GF-D8 (cell line): Measurements from ENCODE around the gene CEND1.

ENCODE experiments used
- DNase-seq: peaks from one replicate; lab custom pipeline; 2025; lab: John Stamatoyannopoulos, UW

The CEND1 gene

DNA sequence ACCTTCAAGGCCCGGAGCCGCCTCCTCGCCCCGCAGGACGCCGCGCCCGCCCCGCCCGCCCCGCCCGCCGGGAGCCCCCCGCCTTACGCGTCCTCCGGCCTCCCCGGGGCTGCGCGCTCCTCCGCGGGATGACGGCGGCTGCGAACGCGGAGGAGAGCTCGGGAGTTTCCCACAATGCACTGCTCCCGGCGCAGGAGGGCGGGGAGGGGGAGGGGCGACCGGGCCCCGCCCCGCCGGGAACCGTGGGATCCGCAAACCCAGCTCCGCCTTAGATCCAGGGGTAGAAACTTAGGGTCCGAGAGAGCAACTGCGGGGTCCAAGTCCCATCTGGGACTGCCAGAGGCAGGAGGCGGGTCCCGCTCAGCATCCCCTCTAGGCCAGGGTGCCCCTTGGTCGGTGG lies at the start of gene CEND1:
Gene CEND1 (minus strand): TSS at position 148 of the 400 bp plus-strand sequence. CDS start 1,514 bp downstream, outside the sequence.
- no peak for DNase-seq

DNA sequence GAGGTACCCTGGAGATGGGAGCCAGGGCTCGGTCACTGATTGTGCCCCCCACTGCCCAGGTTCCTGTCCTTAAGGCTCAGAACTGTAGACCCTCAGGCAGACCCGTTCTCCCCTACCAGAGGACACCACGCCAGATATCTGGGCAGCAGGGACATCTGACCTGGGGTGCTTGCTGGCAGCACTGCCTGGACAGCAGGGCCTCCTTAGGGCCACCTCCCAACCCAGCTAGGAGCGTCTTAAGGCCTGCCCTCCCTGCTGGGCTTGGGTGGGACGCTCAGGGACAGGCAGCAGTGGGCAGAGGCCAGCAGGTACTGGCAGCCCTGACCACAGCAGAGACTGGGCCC lies 49.4 kb upstream of the CEND1 start:
- DNase-seq, result no peak

DNA sequence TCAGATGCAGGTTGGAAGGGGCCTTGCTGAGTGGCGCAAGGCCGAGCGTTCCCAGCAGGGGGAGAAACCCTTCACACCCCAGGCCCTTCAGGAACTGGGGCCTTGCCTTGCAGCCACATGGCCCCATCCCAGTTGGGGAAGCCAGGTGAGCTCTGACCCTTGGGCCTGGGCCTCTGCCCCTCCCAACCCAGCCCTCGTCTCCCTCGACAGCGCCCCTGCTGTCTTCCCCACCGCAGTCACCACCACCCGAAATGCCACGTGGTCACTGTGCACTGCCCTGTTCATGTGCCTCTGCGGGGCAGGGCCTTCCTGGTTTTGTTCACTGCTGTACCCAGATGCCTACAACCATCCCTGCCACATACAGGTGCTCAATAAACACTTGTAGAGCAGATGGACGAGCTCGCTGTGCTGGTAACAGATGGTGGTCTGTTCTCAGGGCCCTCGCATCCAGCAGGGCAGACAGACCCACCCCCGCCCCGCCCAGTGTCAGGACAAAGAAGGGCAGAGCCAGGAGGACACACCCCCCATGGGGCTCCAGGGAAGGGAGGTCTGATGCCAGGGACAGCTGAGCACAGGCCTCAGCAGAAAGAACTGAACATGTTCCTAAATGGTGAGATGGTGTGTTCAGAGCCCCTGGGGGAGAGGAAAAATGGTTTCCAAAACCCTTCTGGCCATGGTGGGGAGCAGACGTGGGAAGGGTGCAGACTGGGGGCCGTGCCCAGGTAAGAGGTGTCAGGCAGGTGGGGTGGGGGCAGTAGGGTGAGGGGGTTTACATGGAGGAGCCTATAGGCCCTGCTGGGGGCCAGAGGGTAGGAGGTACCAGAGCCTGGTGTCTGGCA lies 48.8 kb upstream of the CEND1 start:
- no peak for DNase-seq

DNA sequence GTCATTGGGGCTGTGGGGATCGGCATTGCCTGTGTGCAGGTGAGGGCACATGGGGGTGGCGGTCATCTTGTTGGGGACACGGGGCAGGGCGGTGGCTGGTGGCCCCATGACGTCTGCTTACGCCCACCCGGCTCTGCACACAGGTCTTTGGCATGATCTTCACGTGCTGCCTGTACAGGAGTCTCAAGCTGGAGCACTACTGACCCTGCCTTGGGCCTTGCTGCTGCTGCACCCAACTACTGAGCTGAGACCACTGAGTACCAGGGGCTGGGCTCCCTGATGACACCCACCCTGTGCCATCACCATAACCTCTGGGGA lies 48.1 kb upstream of the CEND1 start:
- DNase-seq, result no peak

DNA sequence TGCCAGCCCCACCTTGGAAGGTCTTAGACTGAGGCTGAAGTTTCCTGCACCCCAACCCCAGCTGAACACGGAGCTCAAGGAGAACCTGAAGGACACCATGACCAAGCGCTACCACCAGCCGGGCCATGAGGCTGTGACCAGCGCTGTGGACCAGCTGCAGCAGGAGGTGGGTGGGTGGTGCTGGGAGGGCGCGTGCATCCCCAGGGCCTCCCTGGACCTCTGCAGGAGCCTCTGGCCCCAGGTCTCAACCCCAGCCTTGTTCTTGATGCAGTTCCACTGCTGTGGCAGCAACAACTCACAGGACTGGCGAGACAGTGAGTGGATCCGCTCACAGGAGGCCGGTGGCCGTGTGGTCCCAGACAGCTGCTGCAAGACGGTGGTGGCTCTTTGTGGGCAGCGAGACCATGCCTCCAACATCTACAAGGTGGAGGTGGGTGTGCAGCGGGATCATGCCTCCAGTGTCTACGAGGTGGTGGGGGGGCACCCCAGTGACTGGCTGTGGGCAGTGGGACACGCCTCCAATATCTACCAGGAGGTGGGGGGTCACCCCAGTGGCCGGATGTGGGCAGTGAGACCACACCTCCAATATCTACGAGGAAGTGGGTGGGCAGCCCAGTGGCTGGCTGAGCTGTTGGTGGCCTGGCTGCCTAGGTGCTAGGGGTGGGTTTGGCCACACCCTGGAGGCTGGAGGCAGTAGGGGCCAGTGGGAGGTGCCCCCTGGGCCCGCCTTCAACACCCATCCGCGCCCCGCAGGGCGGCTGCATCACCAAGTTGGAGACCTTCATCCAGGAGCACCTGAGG lies 47.5 kb upstream of the CEND1 start:
- DNase-seq, result no peak

DNA sequence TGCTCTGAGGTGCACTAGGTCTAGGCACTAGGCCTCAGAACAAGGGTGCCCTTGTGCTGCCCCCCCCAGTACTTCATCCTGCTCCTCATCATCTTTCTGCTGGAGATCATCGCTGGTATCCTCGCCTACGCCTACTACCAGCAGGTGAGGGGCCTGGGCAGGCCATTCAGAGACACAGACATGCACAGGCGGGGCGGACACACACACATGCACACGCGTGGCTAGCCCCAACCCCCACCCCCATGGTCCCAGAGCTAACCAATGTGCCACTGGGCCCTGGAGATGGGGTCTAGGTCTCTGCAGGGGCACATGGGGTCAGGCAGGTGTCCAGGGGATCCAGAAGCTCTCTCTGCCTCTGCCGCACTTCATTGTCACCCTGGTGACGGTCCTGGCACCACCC lies 46.8 kb upstream of the CEND1 start:
- DNase-seq, result no peak

DNA sequence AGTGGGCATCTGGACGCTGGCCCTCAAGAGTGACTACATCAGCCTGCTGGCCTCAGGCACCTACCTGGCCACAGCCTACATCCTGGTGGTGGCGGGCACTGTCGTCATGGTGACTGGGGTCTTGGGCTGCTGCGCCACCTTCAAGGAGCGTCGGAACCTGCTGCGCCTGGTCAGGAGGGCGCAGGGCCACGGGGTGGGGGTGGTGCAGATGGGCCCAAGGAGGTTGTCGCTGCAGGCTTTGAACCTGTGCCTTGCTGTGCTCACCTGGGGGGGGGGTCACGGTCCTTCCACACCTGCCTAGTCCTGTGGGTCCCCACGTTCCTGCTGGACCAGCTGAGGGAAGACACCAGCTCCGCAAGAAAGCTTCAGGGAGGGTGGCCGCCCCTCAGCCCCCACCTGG lies 46.4 kb upstream of the CEND1 start:
- DNase-seq, result no peak

DNA sequence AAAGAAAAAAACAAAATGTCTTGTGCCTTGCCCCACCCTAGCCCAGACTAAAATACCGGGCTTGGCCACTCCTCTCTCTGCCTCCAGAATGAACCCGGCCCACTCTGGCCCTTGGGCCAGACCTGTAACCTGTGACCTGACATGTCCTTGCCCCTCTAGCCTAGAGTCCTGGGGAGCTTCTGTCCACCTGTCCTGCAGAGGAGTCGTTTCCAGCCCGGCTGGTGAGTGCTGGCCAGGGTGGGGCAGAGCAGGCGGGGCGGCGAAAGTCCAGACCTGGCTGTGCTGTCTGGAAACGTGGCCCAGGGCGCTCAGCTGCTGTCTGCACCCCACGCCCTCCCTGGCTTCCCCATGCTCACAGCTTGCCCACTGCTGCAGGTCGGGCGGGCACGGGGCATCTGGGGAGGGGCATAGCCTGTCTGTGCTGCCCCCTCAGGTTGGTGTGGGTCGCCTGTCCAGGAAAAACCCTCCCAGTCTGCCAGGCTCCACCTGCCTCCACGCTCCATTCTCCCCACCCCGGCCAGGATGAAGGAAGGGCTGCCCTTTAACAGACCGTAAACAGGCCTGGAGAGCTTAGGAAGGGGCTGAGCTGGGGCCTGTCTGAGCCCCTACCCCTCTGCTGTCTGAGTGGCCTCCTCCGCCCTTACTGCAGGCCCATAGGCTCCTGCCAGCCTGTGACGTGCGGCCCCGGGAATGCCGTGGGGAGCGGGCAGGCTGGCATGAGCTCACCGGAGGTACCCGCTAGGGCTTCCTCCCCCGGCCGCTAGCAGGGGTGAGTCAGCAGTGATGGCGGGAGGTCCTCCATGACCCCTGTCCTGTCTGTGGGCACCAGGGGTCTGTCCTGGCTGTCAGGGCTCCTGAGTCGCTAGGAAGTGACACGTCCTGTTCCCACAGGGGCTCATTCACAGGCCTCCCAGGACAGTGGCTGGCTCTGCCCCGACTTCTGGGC lies 44.8 kb upstream of the CEND1 start:
- no peak for DNase-seq

DNA sequence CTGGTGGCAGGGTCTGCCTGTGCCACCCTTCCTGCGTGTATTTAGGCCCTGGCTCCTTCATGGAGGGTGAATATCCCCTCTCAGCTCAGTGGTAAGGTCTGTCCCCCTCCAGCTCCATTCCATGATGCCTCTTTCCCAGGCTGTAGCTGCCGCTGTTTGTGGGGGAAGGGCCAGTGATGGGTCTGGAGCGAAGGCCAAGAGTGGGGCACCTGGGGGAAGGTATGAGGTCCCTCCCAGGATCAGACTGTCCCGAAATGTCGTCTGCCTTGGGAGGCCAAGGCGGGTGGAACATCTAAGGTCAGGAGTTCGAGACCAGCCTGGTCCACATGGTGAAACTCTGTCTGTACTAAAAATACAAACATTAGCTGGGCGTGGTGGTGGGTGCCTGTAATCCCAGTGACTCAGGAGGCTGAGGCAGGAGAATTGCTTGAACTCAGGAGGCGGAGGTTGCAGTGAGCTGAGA lies 44.0 kb upstream of the CEND1 start:
- DNase-seq, result no peak

DNA sequence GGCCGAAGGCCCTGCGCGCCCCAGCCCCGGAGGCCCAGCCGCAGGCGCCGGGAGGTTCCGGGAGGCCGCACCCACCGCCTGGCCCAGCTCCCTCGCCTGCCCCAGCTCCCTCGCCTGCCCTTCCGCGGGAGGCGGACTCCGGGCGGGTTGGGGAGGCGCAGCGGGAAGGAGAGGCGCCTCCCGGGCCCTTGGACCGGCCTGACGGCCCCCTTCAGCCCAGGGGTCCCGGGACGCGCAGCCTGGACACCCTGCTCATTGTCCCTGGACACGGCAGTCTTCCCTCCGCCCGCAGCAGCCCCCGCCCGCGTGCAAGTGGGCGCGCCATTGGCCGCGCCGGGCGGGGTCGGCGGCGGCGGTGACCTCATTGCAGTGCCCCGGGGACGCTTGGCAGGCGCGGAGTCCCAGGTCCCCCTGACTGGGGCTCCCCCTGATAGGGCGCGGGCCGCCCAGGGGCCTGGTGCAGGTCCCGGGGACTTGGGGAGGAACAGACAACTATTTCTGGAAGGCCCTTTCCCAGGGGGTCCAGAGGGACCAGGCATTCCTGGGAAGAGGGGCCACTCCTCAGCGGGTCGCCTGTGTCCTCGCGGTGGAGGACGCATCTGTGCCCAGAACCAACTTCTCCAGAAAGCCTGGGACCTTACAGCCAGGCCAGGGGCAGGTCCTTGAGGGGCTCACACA lies 43.4 kb upstream of the CEND1 start:
- no peak for DNase-seq

DNA sequence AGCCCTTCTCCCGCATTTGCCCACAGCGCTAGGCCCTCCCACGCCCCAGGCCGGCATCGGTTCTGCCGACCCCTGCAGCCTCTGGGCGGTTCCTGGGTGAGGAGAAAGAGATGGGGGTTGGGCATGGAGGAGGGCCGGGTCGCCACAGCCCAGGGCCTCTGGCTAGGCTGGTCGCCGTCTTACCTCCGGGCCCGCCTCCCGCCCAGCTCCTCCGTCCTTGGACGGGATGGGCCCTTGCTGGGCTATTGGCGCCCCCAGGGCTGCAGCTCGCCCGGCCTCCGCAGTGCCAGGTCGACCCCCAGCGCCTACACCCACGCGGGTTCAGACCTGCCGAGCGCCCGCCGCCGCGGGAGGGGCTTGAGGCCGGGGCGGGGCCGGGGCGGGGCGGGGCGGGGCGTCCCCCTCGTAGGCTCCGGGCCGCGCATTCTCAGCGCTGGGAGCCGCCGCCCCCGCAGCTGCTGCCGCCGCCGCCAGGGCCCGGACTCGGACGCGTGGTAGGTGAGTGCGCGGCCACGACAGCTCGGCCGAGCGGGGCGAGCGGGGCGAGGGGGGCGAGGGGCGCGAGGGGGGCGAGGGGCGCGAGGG lies 42.7 kb upstream of the CEND1 start, which contains the start of gene CD151:
Gene CD151 (plus strand): TSS at position 424 of the 585 bp plus-strand sequence. CDS start 3,118 bp downstream, outside the sequence.
- no peak for DNase-seq

DNA sequence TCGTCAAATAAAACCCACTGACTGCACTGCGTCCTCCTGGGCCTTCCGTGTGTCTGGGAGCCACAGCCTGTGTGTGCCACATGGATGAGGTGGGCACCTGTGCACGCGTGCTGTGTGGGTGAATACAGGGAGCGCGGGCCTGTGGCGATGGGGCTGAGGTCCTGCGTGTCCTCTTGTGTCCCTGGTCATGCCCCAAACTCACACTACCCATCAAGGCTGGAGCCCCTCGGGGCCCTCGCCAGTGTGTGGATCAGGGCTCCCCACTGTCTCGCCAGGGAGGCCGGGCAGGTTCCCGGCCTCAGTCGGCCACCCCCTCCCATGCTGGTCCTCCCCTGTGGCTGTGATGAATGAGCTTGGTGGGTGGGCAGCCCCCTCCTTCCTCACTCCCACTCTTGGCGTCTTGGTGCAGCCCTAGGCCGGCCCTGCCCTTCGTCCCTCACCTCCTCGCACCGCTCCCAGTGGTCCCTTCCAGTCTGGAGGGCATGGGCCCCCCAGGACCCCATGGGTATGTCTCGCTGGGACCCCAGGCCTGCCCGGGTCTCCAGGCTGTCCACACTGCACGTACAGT lies 42.2 kb upstream of the CEND1 start:
- DNase-seq, result no peak

DNA sequence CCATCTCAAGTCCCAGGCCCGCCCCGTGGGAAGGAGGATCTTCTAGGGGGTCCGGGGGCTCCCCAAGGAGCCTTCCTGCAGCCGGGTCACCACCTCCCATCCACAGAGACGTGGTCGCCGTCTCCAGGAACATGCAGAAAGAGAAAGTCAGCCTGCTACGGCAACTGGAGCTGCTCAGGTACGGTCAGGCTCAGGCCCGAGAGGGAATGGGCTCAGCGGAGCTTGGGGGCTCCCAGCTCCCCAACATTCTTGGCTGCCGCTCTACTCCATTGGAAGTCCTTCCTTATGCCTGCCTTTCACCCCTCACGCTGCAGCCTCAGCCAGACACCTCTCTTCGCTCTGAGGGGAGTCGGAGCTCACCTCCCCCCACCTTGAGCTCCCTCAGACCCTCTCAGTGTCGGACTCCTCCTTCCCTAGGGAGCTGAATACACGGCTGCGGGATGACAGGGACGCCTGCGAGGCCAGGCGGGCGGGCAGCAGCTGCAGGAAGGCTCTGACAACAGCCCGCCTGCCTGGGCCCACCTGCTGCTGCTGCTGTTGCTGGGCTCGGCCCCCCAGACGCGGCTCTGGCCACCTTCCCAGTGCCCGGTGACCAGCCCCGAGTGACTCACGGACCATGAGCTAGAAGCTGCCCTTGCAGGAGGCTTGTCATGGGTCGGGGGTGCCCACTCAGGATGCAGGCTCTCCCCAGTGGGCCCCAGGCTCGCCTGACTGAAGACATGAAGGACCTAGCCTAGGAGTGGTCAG lies 41.4 kb upstream of the CEND1 start:
- DNase-seq, result no peak

DNA sequence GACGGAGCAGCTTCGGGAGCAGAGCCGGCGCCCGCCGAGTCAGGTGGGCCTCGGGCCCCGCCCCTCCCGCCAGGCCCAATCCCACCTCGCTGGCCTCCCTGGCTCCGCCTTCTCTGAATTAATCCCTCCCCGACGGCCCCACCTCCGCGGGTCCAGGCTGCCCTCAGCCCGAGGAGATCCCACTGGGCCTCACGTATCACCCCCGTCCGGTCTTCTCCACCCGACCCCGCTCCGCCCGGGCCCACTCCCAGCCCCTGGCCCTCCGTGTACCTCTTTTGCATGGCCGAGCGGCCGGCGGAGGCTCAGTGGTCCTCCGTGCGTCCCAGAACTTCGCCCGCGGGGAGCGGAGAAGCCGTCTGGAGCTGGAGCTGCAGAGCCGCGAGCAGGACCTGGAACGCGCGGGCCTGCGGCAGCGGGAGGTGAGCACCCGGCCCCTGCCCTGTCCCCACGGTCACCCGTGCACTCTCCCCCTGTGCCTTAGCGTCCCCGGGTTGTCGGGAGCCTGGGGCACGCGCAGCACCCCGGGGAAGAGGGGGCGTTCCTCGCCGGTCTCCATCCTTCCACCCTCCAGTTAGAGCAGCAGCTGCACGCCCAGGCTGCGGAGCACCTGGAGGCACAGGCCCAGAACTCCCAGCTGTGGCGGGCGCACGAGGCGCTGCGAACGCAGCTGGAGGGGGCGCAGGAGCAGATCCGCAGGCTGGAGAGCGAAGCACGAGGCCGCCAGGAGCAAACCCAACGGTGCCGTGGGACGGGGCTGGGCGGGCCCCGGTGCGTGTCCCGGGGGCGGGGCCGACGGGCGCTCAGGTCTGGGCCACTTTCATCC lies 40.6 kb upstream of the CEND1 start:
- DNase-seq, result no peak

DNA sequence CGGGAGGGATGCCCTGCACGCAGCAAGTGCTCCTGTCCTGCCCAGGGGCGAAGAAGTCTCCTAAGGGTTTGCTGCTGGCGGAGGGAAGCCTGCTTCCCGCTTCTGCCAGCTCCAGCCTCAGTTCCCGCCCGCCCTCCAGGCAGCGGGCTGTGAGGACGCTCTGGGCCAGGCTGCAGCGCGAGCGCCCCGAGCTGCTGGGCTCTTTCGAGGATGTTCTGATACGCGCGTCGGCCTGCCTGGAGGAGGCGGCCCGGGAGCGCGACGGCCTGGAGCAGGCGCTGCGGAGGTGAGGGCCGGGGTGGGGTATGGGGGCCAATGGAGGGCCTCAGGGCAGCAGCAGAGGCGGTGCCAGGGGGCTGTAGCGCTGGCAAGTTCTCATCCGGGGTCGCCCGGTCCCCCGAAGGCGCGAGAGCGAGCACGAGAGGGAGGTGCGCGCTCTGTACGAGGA lies 40.0 kb upstream of the CEND1 start:
- DNase-seq, result no peak

DNA sequence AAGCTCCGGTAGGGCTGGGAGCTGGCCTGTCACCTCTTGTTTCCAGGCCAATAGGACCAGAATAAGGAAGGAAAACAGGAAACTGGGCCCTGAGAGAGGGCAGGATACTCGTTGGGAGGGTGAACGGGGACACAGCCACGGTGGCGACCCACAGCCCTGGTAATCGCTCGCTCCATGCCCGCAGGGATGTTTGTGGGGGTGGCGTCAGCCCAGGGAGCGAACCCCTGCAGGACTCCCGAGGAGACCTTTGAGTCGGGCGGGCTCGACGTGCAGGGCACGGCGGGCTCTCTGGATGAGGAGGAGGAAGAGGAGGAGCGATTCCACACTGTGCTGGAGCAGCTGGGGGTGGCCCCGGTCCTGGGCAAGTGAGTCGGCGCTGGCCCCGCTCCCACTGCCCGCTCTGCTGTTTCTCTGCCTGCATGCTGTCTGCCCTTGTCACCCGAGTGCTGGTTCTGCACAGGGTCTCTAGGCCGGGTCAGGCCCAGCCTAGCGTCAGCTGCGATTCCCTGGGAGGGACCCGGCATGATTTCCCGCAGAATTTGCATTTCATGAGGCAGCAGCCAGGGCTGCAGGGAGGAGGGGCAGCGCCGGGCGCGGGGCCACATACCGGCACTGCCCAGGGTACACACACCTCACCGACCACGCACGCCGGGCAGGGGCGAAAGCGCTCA lies 39.4 kb upstream of the CEND1 start:
- DNase-seq, result peak; percentile 7

DNA sequence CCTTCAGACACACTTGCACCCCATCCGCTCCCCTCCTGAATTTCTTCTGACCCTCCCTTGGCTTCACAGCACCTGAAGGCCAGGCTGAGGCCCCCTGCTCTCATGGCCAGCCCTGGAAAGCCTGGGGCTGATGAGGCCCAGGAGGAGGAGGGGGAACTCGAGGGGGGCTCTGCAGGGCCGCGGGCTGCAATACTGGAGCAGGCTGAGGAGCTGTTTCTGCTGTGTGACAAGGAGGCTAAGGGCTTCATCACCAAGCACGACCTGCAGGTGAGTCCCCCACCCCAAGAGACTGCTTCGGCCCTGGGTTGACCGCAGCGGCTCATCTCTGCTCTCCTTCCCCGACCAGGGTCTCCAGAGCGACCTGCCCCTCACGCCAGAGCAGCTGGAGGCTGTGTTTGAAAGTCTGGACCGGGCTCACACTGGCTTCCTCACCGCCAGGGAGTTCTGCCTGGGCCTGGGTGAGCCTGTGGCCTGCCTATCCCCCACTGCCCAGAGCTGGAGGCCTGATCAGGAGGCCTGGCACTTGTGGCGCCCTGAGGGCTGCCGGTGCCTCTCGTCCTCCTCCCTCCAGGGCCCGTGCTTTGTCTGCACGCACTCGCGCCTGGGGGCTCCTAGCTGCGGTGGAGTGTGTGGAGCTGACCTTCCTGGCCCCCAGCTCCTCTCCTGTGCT lies 38.8 kb upstream of the CEND1 start:
- no peak for DNase-seq

DNA sequence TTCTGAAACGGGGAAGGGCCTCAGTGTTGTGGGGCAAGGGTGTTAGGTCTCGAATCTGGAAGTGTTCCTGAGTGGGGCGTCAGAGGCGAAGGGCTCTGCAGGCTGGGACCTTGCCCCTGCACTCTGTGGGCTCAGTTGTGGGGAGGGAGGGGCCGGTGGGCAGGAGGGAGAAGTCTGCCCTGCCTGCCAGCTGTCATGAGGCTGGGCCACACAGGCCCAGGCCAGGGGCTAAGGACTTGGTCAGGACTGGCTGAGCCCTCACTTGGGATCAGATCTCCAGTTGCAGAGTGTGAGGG lies 38.0 kb upstream of the CEND1 start, which contains the start of gene CRACR2B:
Gene CRACR2B (plus strand): TSS at position 23 of the 296 bp plus-strand sequence. CDS start 689 bp downstream, outside the sequence.
- peak; percentile 52 for DNase-seq
